Trophoblast cell (in vitro differentiated cells and primary cell): ENCODE results near the gene WDR53.
"Not testable (repeated sequence)": the region's sequence is repeated elsewhere in the genome, so short reads cannot be mapped to it uniquely, and the experiment has no call there.

Source experiments
- DNase-seq, 2 donors: peaks; one replicate each; pipeline ENCODE4 v3.0.0-alpha.2; 2016
- H2AFZ ChIP-seq: 2 replicates; pipeline ENCODE4 v1.6.1; 2013; ENCODE audit warnings: low read length, moderate library complexity, mild to moderate bottlenecking; ENCODE audit not compliant: insufficient read depth, poor library complexity
- H2AK5ac ChIP-seq: 2 replicates; pipeline ENCODE4 v1.6.1; 2013; ENCODE audit warnings: mild to moderate bottlenecking, low read length
- H2BK120ac ChIP-seq: 2 replicates; pipeline ENCODE4 v1.6.1; 2013; ENCODE audit warnings: low read length, mild to moderate bottlenecking, moderate library complexity; ENCODE audit not compliant: insufficient read depth, poor library complexity
- H2BK12ac ChIP-seq: 2 replicates; pipeline ENCODE4 v1.6.1; 2013; ENCODE audit warnings: mild to moderate bottlenecking, low read length, moderate library complexity
- H2BK5ac ChIP-seq: 2 replicates; pipeline ENCODE4 v1.6.1; 2013; ENCODE audit warnings: low read length, low read depth, moderate library complexity, mild to moderate bottlenecking; ENCODE audit not compliant: poor library complexity
- H3K14ac ChIP-seq: 2 replicates; pipeline ENCODE4 v1.6.1; 2013; ENCODE audit warnings: mild to moderate bottlenecking, low read length
- H3K18ac ChIP-seq: 2 replicates; pipeline ENCODE4 v1.6.1; 2013; ENCODE audit warnings: mild to moderate bottlenecking, low read length
- H3K23ac ChIP-seq: 2 replicates; pipeline ENCODE4 v1.6.1; 2013; ENCODE audit warnings: low read length
- H3K27ac ChIP-seq: 2 replicates; pipeline ENCODE4 v1.5.1; 2013; ENCODE audit warnings: low read depth, mild to moderate bottlenecking, inconsistent platforms, low read length, moderate library complexity
- H3K27me3 ChIP-seq: 2 replicates; pipeline ENCODE4 v1.6.1; 2013; ENCODE audit warnings: inconsistent platforms, mild to moderate bottlenecking, low read length, moderate library complexity; ENCODE audit not compliant: insufficient read depth
- H3K36me3 ChIP-seq, 2 experiments: 1 replicate in 1 of 2; 2 replicates in 1 of 2; pipeline ENCODE4 v1.6.1; 2013; ENCODE audit warnings: low read length in 2 of 2, mild to moderate bottlenecking in 2 of 2, moderate library complexity in 1 of 2; ENCODE audit not compliant: insufficient read depth in 2 of 2, control insufficient read depth in 1 of 2
- H3K4ac ChIP-seq: 2 replicates; pipeline ENCODE4 v1.6.1; 2013; ENCODE audit warnings: low read depth, mild to moderate bottlenecking, low read length, moderate library complexity
- H3K4me1 ChIP-seq, 2 experiments: 1 replicate in 1 of 2; 2 replicates in 1 of 2; pipeline ENCODE4 v1.6.1; 2013; ENCODE audit warnings: low read length in 2 of 2, mild to moderate bottlenecking in 2 of 2, moderate library complexity in 1 of 2; ENCODE audit not compliant: insufficient read depth in 2 of 2, control insufficient read depth in 1 of 2
- H3K4me2 ChIP-seq: 2 replicates; pipeline ENCODE4 v1.6.1; 2013; ENCODE audit warnings: inconsistent platforms, mild to moderate bottlenecking, low read length, moderate library complexity
- H3K4me3 ChIP-seq: 2 replicates; pipeline ENCODE4 v1.5.1; 2013; ENCODE audit warnings: mild to moderate bottlenecking, low read depth, low read length, inconsistent platforms
- H3K79me1 ChIP-seq: one replicate; pipeline ENCODE4 v1.6.1; 2013; ENCODE audit warnings: low read length
- H3K79me2 ChIP-seq: 2 replicates; pipeline ENCODE4 v1.6.1; 2013; ENCODE audit warnings: low read length, mild to moderate bottlenecking; ENCODE audit not compliant: control insufficient read depth, insufficient read depth, poor library complexity
- H3K9ac ChIP-seq: 2 replicates; pipeline ENCODE4 v1.6.1; 2013; ENCODE audit warnings: mild to moderate bottlenecking, low read length
- H3K9me3 ChIP-seq: 2 replicates; pipeline ENCODE4 v1.6.1; 2013; ENCODE audit warnings: low read depth, mild to moderate bottlenecking, control low read depth, inconsistent platforms, low read length; ENCODE audit not compliant: insufficient read depth
- H4K12ac ChIP-seq: 2 replicates; pipeline ENCODE4 v1.6.1; 2013; ENCODE audit warnings: low read depth, mild to moderate bottlenecking, low read length, moderate library complexity
- H4K8ac ChIP-seq: 2 replicates; pipeline ENCODE4 v1.6.1; 2013; ENCODE audit warnings: low read depth, mild to moderate bottlenecking, low read length, moderate library complexity
- H4K91ac ChIP-seq: one replicate; pipeline ENCODE4 v1.6.1; 2013; ENCODE audit warnings: low read depth, mild to moderate bottlenecking, low read length, moderate library complexity
- WGBS: extraction: QIAGEN DNeasy Blood & Tissue Kit; methylation state at CpG from one replicate; pipeline ENCODE4 v1.1.7; 2013; ENCODE audit warnings: missing lambda C conversion rate; ENCODE audit not compliant: insufficient read length, insufficient coverage; ENCODE audit errors: extremely low coverage; 5-methylcytosine and 5-hydroxymethylcytosine counted together

Gene WDR53

DNA sequence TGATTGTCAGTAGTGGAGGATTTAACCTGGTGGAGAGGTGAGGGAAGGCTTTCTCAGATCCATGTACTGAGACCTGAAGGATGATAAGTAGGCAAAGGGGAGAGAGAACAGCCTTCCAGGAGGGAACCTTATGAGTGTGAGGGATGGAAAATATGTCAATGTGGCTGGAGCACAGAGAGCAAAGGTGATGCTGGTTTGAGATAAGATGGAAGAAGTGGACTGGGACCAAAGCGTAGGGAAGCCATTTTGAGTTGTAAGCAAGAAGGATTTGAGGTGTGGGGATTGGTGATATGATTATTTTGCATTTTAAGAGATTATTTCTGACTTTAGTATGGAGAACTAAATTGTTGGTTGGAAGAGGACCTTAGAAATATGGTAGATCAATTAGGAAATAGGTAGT, 4.0 kb upstream of the WDR53 start:
- Histone ChIP-seq H2BK5ac (no peak overlapping the region), H3K9me3 (peaks cover 2% of the 10 kb centered on the region), H4K8ac (no peak overlapping the region), H3K4ac (no peak overlapping the region), H2AFZ (no peak overlapping the region), H4K91ac (no peak overlapping the region), H3K36me3 (peaks cover 1 to 3% of the 10 kb centered on the region in 2 experiments), H2BK12ac (no peak overlapping the region), H2AK5ac (no peak overlapping the region), H3K4me1 (peaks cover 2% of the 10 kb centered on the region in 2 experiments), H3K79me1 (peaks cover 6% of the 10 kb centered on the region), H3K79me2 (peaks cover 8% of the 10 kb centered on the region), H3K23ac (no peak overlapping the region), H3K27ac (no peak overlapping the region), H4K12ac (no peak overlapping the region), H2BK120ac (no peak overlapping the region), H3K14ac (no peak overlapping the region), H3K4me3 (no peak overlapping the region), H3K27me3 (no peaks in the 10 kb centered on the region), H3K9ac (no peak overlapping the region), H3K4me2 (no peak overlapping the region), H3K18ac (no peak overlapping the region)
- DNase-seq = no peak
- no CpG with 5 or more reads among the region's 1 CpG for WGBS

DNA sequence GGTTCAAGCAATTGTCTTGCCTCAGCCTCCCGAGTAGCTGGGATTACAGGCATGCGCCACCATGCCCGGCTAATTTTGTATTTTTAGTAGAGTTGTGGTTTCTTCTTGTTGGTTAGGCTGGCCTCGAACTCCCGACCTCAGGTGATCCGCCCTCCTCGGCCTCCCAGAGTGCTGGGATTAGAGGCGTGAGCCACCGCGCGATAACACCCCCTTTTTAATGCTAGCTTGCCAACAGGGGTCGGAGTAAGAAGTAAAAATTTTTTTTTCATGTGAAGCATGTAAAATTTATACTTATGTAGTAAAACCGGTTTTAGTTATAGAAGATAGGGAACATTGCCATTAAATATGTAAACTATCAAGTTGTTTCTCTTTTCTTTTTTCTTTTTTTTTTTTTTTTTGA, 2.0 kb upstream of the WDR53 start:
- not testable (repeated sequence) for H2BK5ac ChIP-seq, H2AK5ac ChIP-seq, H3K79me1 ChIP-seq, H2BK120ac ChIP-seq, H3K79me2 ChIP-seq, H3K9ac ChIP-seq, DNase-seq, H2BK12ac ChIP-seq, H3K4me3 ChIP-seq, H3K4me1 ChIP-seq, H2AFZ ChIP-seq, H3K36me3 ChIP-seq, H3K18ac ChIP-seq, H4K12ac ChIP-seq, H3K27ac ChIP-seq, H3K9me3 ChIP-seq, H3K27me3 ChIP-seq, H3K14ac ChIP-seq, H3K4me2 ChIP-seq, H3K23ac ChIP-seq, H4K8ac ChIP-seq, H4K91ac ChIP-seq
- H3K4ac ChIP-seq = peak overlapping the region; percentile 33
- WGBS = no CpG with 5 or more reads among the region's 13 CpGs

DNA sequence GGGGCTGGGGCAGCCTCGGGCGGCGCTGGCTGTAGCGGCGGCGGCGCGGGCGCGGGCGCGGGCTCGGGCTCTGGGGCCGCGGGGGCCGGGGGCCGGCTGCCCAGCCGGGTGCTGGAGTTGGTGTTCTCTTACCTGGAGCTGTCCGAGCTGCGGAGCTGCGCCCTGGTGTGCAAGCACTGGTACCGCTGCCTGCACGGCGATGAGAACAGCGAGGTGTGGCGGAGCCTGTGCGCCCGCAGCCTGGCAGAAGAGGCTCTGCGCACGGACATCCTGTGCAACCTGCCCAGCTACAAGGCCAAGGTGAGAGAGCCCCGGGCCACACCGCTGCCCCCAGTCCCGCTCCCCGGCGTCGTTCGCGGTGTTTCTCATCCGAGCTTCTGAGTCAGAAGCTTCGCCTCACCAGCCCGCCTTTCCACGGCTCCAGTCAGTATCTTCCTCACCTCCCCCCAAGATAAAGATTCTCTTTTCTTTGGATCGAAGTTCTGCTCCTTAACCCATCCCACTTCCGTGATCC, 706 bp upstream of the WDR53 start:
- peaks cover 2% of the 10 kb centered on the region in 2 experiments for H3K4me1 ChIP-seq
- H3K79me1 ChIP-seq = peaks cover 6% of the 10 kb centered on the region
- H3K4me2 ChIP-seq = peak overlapping the region; percentile 71
- peak overlapping the region; percentile 86 for H4K8ac ChIP-seq
- H3K23ac ChIP-seq = no peak overlapping the region
- no peak overlapping the region for H2AK5ac ChIP-seq
- peaks cover 8% of the 10 kb centered on the region for H3K79me2 ChIP-seq
- peak overlapping the region; percentile 91 for H3K4me3 ChIP-seq
- H3K27me3 ChIP-seq = no peaks in the 10 kb centered on the region
- H3K9ac ChIP-seq = peak overlapping the region; percentile 81
- peak; percentile 78 to 82 for DNase-seq
- peak overlapping the region; percentile 50 for H3K27ac ChIP-seq
- no peak overlapping the region for H3K18ac ChIP-seq
- no peak overlapping the region for H2BK5ac ChIP-seq
- peaks cover 2% of the 10 kb centered on the region for H3K9me3 ChIP-seq
- peak overlapping the region; percentile 50 for H3K4ac ChIP-seq
- no peak overlapping the region for H4K91ac ChIP-seq
- H3K36me3 ChIP-seq = peaks cover 2 to 4% of the 10 kb centered on the region in 2 experiments
- peak overlapping the region; percentile 69 for H2AFZ ChIP-seq
- no CpG with 5 or more reads among the region's 44 CpGs for WGBS
- peak overlapping the region; percentile 32 for H2BK120ac ChIP-seq
- peak overlapping the region; percentile 5 for H4K12ac ChIP-seq
- H2BK12ac ChIP-seq = no peak overlapping the region
- H3K14ac ChIP-seq = peak overlapping the region; percentile 49

DNA sequence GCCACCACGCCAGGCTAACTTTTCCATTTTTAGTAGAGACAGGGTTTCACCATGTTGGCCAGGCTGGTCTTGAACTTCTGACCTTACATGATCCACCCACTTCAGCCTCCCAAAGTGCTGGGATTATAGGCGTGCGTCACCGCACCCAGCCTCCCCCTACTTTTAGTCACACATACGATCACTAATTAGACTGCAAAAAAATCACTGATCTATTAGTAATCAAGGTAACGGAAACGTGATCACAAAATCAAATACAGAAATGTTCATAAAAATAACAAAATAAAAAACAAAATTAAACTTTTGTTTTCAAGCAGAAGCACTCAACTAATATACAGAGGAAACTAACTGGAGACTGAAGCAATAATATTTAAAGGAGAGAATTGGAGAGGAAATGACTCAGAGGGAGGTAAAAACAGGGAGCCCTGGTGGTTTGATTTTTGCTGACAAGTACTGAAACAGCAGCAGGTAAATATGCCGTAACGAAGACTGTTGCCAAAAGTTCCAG, 4.6 kb downstream of the WDR53 start:
- Histone ChIP-seq H4K12ac (no peak overlapping the region), H3K14ac (no peak overlapping the region), H3K9me3 (peaks cover 2% of the 10 kb centered on the region), H4K8ac (no peak overlapping the region), H3K4ac (no peak overlapping the region), H2BK5ac (no peak overlapping the region), H4K91ac (no peak overlapping the region), H3K9ac (no peak overlapping the region), H3K4me1 (peaks cover 2 to 5% of the 10 kb centered on the region in 2 experiments), H3K23ac (no peak overlapping the region), H3K4me3 (no peak overlapping the region), H2BK12ac (no peak overlapping the region), H2AFZ (no peak overlapping the region), H2AK5ac (no peak overlapping the region), H3K79me2 (peaks cover 6% of the 10 kb centered on the region), H3K27ac (no peak overlapping the region), H3K18ac (no peak overlapping the region), H2BK120ac (no peak overlapping the region), H3K79me1 (peaks cover 6% of the 10 kb centered on the region), H3K4me2 (no peak overlapping the region), H3K27me3 (no peaks in the 10 kb centered on the region), H3K36me3 (peaks cover 2 to 5% of the 10 kb centered on the region in 2 experiments)
- DNase-seq = no peak
- no CpG with 5 or more reads among the region's 9 CpGs for WGBS
